GM12878 (cell line): ENCODE data around the gene CDC5L. TPM values are rescaled to one million over a fixed set of nuclear protein-coding genes. Genes with fewer than 3 reads are reported as not detected.

ENCODE experiments used
- ATAC-seq: fragments of 200-7000 bp; cut with Tn5 transposase; 3 replicates; pipeline ENCODE4 v1.9.1; 2020; ENCODE audit warnings: mild to moderate bottlenecking, moderate library complexity
- BruUV-seq: library from RNA; stranded (reverse); fragments of 400-500 nt; replicated peaks from 2 replicates; lab custom pipeline; 2021; lab: Mats Ljungman, UMichigan
- CTCF ChIA-PET: fragments of 300-600 bp; sonication (Branson Sonifier 250); formaldehyde crosslinking; extraction: SDS; loops from one replicate; lab custom pipeline; 2021; ENCODE audit warnings: inconsistent platforms; lab: Yijun Ruan, JAX
- POLR2A ChIA-PET: fragments of 350-600 bp; formaldehyde crosslinking; extraction: SDS; loops from one replicate; lab custom pipeline; 2021; ENCODE audit warnings: inconsistent platforms; lab: Charles Lee
- RAD21 ChIA-PET: fragments of 300-600 bp; sonication (Branson Sonifier 250); formaldehyde crosslinking; loops from one replicate; lab custom pipeline; 2023; ENCODE audit warnings: antibody characterized with exemption; ENCODE audit not compliant: unreplicated experiment; lab: Charles Lee
- SMC1A ChIA-PET: fragments of 300-600 bp; sonication (Branson Sonifier 250); formaldehyde crosslinking; loops from one replicate; lab custom pipeline; 2023; ENCODE audit not compliant: unreplicated experiment, uncharacterized antibody; lab: Charles Lee
- DNase-seq: peaks from one replicate; pipeline ENCODE4 v3.0.0-alpha.2; 2011; ENCODE audit warnings: low read depth, low spot score
- FAIRE-seq: peaks from 3 replicates; lab custom pipeline; 2011; peaks lifted over from hg19 to GRCh38; lab: Jason Lieb, UNC
- H2AFZ ChIP-seq: 2 replicates; pipeline ENCODE4 v1.6.0; 2011; ENCODE audit warnings: low read depth, low read length, control low read depth; ENCODE audit not compliant: control insufficient read depth
- H3K27ac ChIP-seq: 2 replicates; pipeline ENCODE4 v1.5.1; 2011; ENCODE audit warnings: control low read depth; ENCODE audit not compliant: control insufficient read depth, insufficient read depth
- H3K27me3 ChIP-seq, 2 experiments: replicated peaks in 1 of 2; 2 replicates each; pipeline versions ENCODE4 v1.6.0 to v1.6.1; 2011; ENCODE audit warnings: low read length in 1 of 2; ENCODE audit not compliant: control insufficient read depth in 2 of 2, insufficient read depth in 2 of 2
- H3K36me3 ChIP-seq, 2 experiments: 2 replicates each; pipeline ENCODE4 v1.5.1; 2011; ENCODE audit warnings: low read length in 1 of 2; ENCODE audit not compliant: control insufficient read depth in 2 of 2, insufficient read depth in 2 of 2
- H3K4me1 ChIP-seq: 2 replicates; pipeline ENCODE4 v1.6.1; 2011; ENCODE audit warnings: mild to moderate bottlenecking, low read length, moderate library complexity, mixed read lengths; ENCODE audit not compliant: control insufficient read depth, insufficient read depth
- H3K4me2 ChIP-seq: 2 replicates; pipeline ENCODE4 v1.6.0; 2011; ENCODE audit warnings: control low read depth; ENCODE audit not compliant: control insufficient read depth, insufficient read depth
- H3K4me3 ChIP-seq: fragments of 200-600 bp; sonication (generic); 2 replicates; pipeline ENCODE4 v1.5.1; 2016
- H3K79me2 ChIP-seq: 2 replicates; pipeline ENCODE4 v1.6.0; 2011; ENCODE audit warnings: low read length; ENCODE audit not compliant: control insufficient read depth, insufficient read depth
- H3K9ac ChIP-seq: 2 replicates; pipeline ENCODE4 v1.8.0; 2011; ENCODE audit warnings: low read length, control low read depth, mixed read lengths; ENCODE audit not compliant: control insufficient read depth, insufficient read depth
- H3K9me3 ChIP-seq: replicated peaks from 3 replicates; pipeline ENCODE4 v1.5.1; 2011; ENCODE audit warnings: mild to moderate bottlenecking, low read length; ENCODE audit not compliant: control insufficient read depth, insufficient read depth
- H4K20me1 ChIP-seq: 2 replicates; pipeline ENCODE4 v1.6.0; 2011; ENCODE audit not compliant: control insufficient read depth, insufficient read depth
- FOXK2 ChIP-seq: fragments of 450-650 bp; IDR thresholded peaks from 2 replicates; pipeline ENCODE4 v1.6.1; 2017; ENCODE audit warnings: mild to moderate bottlenecking, moderate library complexity
- HDAC6 ChIP-seq: fragments of 200-600 bp; sonication (generic); IDR thresholded peaks from one replicate; pipeline ENCODE4 v1.8.0; 2017; ENCODE audit warnings: antibody characterized with exemption; ENCODE audit not compliant: unreplicated experiment
- TCF12 ChIP-seq: IDR thresholded peaks from 2 replicates; pipeline ENCODE4 v1.6.1; 2011; ENCODE audit warnings: low read depth, mild to moderate bottlenecking, low read length
- WGBS: methylation state at CpG from one replicate; pipeline ENCODE4 v1.1.6; 2016; ENCODE audit warnings: low lambda C conversion rate; ENCODE audit not compliant: insufficient replicate concordance, insufficient coverage; ENCODE audit errors: missing lambda C conversion rate; 5-methylcytosine and 5-hydroxymethylcytosine counted together
- in situ Hi-C: fragments of 300-500 bp; cut with MboI; formaldehyde crosslinking; loops from 9 replicates; pipeline ENCODE4 v1.14.3; 2018; ENCODE audit warnings: mixed read lengths
- intact Hi-C: fragments of 100-400 bp; cut with micrococcal nuclease; formaldehyde crosslinking; loops from one replicate; pipeline ENCODE4 v1.14.2; 2022; ENCODE audit not compliant: unreplicated experiment
- polyA plus RNA-seq, 11 experiments: library from polyadenylated mRNA; depleted of rRNA in 4 of 11; unstranded in 6 of 11; stranded (reverse) in 5 of 11; fragments of >200 nt; fragmentation: Nextera tagmentation in 4 of 11; fragmentation: Illumina TruSeq in 1 of 11; extraction: Ambion mirVana in 4 of 11; extraction: Trizol in 1 of 11; gene quantifications; 1 replicate in 1 of 11; 2 replicates in 10 of 11; pipeline versions ENCODE4 v1.2.1 to v1.2.3, GENCODE V29; 2011 to 2016; ENCODE audit warnings: inconsistent platforms in 2 of 11, missing spikeins in 2 of 11, low read depth in 1 of 11
- total RNA-seq, 4 experiments: library from RNA; depleted of rRNA in 3 of 4; stranded (reverse); fragments of >200 nt in 3 of 4; fragmentation: Illumina TruSeq in 1 of 4; extraction: Trizol in 1 of 4; gene quantifications; 2 replicates each; pipeline versions ENCODE4 v1.2.1 to v1.2.3, GENCODE V29; 2013 to 2021
- TF ChIP-seq, protein P1 (sequence below): IDR thresholded peaks from 2 replicates; pipeline ENCODE4 v1.6.1; 2011; ENCODE audit warnings: low read depth, mild to moderate bottlenecking, low read length, moderate library complexity, borderline replicate concordance; ENCODE audit errors: extremely low read depth

Gene CDC5L
- total and polyA plus RNA-seq, 10 of the 15 experiments (the other 5 are each of a cell fraction or from before 2014, with no cell fraction given) = 13.2 to 29.4 (median 18.8) TPM

- 54% methylated on average over 5 of the region's 5 CpGs for WGBS
- Histone ChIP-seq H2AFZ (no peak overlapping the region), H3K4me1 (no peaks in the 10 kb centered on the region), H4K20me1 (no peaks in the 10 kb centered on the region), H3K27me3 (peaks cover 4% of the 10 kb centered on the region in 2 experiments; a peak in 3 of 4 replicates), H3K27ac (no peak overlapping the region), H3K9me3 (no peaks in the 10 kb centered on the region), H3K4me2 (no peak overlapping the region), H3K4me3 (no peak overlapping the region)
- RAD21 ChIA-PET = interaction anchor here (1.2 to 3.8 kb wide), 5 partner anchors 13 to 243 kb away, joined by 3 to 36 read pairs (median 4); partner anchors contain the start of gene TMEM151B
- POLR2A ChIA-PET = no interaction called here
- FAIRE-seq (no peak), DNase-seq (no peak)
- TF ChIP-seq, protein P1, sequence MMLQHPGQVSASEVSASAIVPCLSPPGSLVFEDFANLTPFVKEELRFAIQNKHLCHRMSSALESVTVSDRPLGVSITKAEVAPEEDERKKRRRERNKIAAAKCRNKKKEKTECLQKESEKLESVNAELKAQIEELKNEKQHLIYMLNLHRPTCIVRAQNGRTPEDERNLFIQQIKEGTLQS = no peak
- TF ChIP-seq FOXK2 (no peak), TCF12 (no peak), HDAC6 (no peak)
- TF ChIP-seq, all 136 proteins: peak for 0
- in situ Hi-C loops = loop anchor here (5.0 kb wide), 1 partner anchor 72 kb away; the partner anchor contains the start of gene NFKBIE
- BruUV-seq = no TSS peak
- ChIA-PET CTCF (interaction anchor here (1.0 to 10.4 kb wide), 13 partner anchors 10 to 244 kb away, joined by 3 to 163 read pairs (median 6); partner anchors contain the start of genes NFKBIE and TMEM151B), SMC1A (interaction anchor here (1.3 to 5.5 kb wide), 7 partner anchors 18 to 243 kb away, joined by 3 to 79 read pairs (median 4); partner anchors contain the start of gene TMEM151B)
- intact Hi-C loops = loop anchor here (5.0 kb wide), 1 partner anchor 187 kb away; no protein-coding TSS in a partner anchor
- H3K9ac ChIP-seq = no peak overlapping the region
- H3K79me2 ChIP-seq = no peaks in the 10 kb centered on the region
- no peak for ATAC-seq
- no peaks in the 10 kb centered on the region for H3K36me3 ChIP-seq
Measured at GRCh38 chr6:44339301-44339700, 48.2 kb upstream of the CDC5L start.
